Activated CD4-positive, alpha-beta T cell treated with anti-CD3 and anti-CD28 coated beads, Interleukin-2, amount 10 ng/mL, durations not matched to agents 7 days and 5 days (primary cell): Measurements from ENCODE around the gene AHNAK. TPM values are rescaled to one million over a fixed set of nuclear protein-coding genes. Genes with fewer than 3 reads are reported as not detected.

Experiments
- CTCF ChIA-PET: fragments of 350-600 bp; sonication (Branson Sonifier 250); formaldehyde crosslinking; loops from one replicate; lab custom pipeline; 2021; ENCODE audit warnings: antibody characterized with exemption; lab: Charles Lee
- POLR2A ChIA-PET: fragments of 350-600 bp; sonication (Branson Sonifier 250); formaldehyde crosslinking; loops from one replicate; lab custom pipeline; 2021; ENCODE audit warnings: antibody characterized with exemption; lab: Charles Lee
- DNase-seq: peaks from one replicate; pipeline ENCODE4 v3.0.0-alpha.2; 2020
- H3K27ac Mint-ChIP-seq: one replicate; pipeline ENCODE4 v1.8.0; 2021; ENCODE audit warnings: mild to moderate bottlenecking, moderate library complexity, mixed read lengths
- H3K27me3 Mint-ChIP-seq: one replicate; pipeline ENCODE4 v1.8.0; 2021; ENCODE audit warnings: mixed read lengths
- H3K36me3 Mint-ChIP-seq: one replicate; pipeline ENCODE4 v1.8.0; 2021; ENCODE audit warnings: low read depth, mixed read lengths
- H3K4me1 Mint-ChIP-seq: one replicate; pipeline ENCODE4 v1.8.0; 2021; ENCODE audit warnings: mixed read lengths
- H3K4me3 Mint-ChIP-seq: one replicate; pipeline ENCODE4 v1.8.0; 2021; ENCODE audit warnings: mild to moderate bottlenecking, moderate library complexity, mixed read lengths
- H3K9me3 Mint-ChIP-seq: one replicate; pipeline ENCODE4 v1.8.0; 2021; ENCODE audit warnings: mixed read lengths
- total RNA-seq, 2 experiments: library from RNA; stranded (reverse); gene quantifications; one replicate each; pipeline ENCODE4 v1.2.3, GENCODE V29; 2021

AHNAK gene
- total RNA-seq, 2 experiments from 2014 or later = 206 to 237 TPM

GRCh38 chr11:62427630-62428233 lies 118.9 kb downstream of the AHNAK start:
- Mint-ChIP-seq H3K4me3 (peak overlapping the region; percentile 3), H3K36me3 (no peaks in the 10 kb centered on the region), H3K27me3 (peaks cover 5% of the 10 kb centered on the region), H3K27ac (peak overlapping the region; percentile 88), H3K9me3 (no peaks in the 10 kb centered on the region), H3K4me1 (peaks cover 60% of the 10 kb centered on the region)
- ChIA-PET POLR2A (interaction anchor here (0.6 kb wide), 1 partner anchor 126 kb away, joined by 3 read pairs; no protein-coding TSS in a partner anchor), CTCF (interaction anchor here (0.6 to 6.0 kb wide), 4 partner anchors 9 to 137 kb away, joined by 3 to 82 read pairs (median 4); partner anchors contain the start of gene SCGB1A1)
- DNase-seq = peak; percentile 24

- no peaks in the 10 kb centered on the region for H3K9me3 Mint-ChIP-seq
- H3K4me1 Mint-ChIP-seq = peaks cover 27% of the 10 kb centered on the region
- CTCF ChIA-PET = interaction anchor here (1.0 to 6.9 kb wide), 4 partner anchors 10 to 151 kb away, joined by 4 to 85 read pairs (median 36); partner anchors contain the start of gene EEF1G
- peak overlapping the region; percentile 1 for H3K27ac Mint-ChIP-seq
- H3K4me3 Mint-ChIP-seq = no peak overlapping the region
- POLR2A ChIA-PET = no interaction called here
- DNase-seq = no peak
- peaks cover 13% of the 10 kb centered on the region for H3K27me3 Mint-ChIP-seq
- H3K36me3 Mint-ChIP-seq = no peaks in the 10 kb centered on the region
Measured at GRCh38 chr11:62423012-62423411, 123.6 kb downstream of the AHNAK start.

DNA sequence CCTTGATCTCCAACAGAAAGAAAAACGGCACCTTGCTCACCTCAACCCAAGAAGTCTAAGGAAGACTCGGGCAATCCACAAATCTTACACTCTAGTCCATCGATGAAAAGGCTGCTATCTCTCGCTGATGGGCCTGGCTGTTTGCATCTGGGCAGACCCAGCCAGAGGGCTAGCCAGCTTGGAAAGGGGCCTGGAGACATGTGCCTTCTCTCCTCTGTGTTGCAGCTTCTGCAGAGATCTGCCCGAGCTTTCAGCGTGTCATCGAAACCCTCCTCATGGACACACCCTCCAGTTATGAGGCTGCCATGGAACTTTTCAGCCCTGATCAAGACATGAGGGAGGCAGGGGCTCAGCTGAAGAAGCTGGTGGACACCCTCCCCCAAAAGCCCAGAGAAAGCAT lies 124.6 kb downstream of the AHNAK start:
- ChIA-PET POLR2A (no interaction called here), CTCF (interaction anchor here (0.8 to 6.9 kb wide), 6 partner anchors 9 to 252 kb away, joined by 3 to 85 read pairs (median 3); no protein-coding TSS in a partner anchor)
- H3K9me3 Mint-ChIP-seq = no peaks in the 10 kb centered on the region
- no peak for DNase-seq
- H3K36me3 Mint-ChIP-seq = no peaks in the 10 kb centered on the region
- peaks cover 13% of the 10 kb centered on the region for H3K27me3 Mint-ChIP-seq
- H3K27ac Mint-ChIP-seq = no peak overlapping the region
- H3K4me3 Mint-ChIP-seq = no peak overlapping the region
- peaks cover 17% of the 10 kb centered on the region for H3K4me1 Mint-ChIP-seq

- ChIA-PET CTCF (interaction anchor here (0.9 to 6.9 kb wide), 4 partner anchors 20 to 253 kb away, joined by 3 to 85 read pairs (median 3); no protein-coding TSS in a partner anchor), POLR2A (no interaction called here)
- DNase-seq = no peak
- no peaks in the 10 kb centered on the region for H3K9me3 Mint-ChIP-seq
- H3K36me3 Mint-ChIP-seq = no peaks in the 10 kb centered on the region
- peaks cover 13% of the 10 kb centered on the region for H3K27me3 Mint-ChIP-seq
- peaks cover 7% of the 10 kb centered on the region for H3K4me1 Mint-ChIP-seq
- no peak overlapping the region for H3K4me3 Mint-ChIP-seq
- no peak overlapping the region for H3K27ac Mint-ChIP-seq
Measured at GRCh38 chr11:62420882-62421281, 125.7 kb downstream of the AHNAK start.

- POLR2A ChIA-PET = no interaction called here
- no peak overlapping the region for H3K27ac Mint-ChIP-seq
Measured at GRCh38 chr11:62419943-62420342, 126.7 kb downstream of the AHNAK start.

GRCh38 chr11:62419314-62419929 lies 127.2 kb downstream of the AHNAK start:
- DNase-seq = no peak
- peaks cover 13% of the 10 kb centered on the region for H3K27me3 Mint-ChIP-seq
- no peak overlapping the region for H3K4me3 Mint-ChIP-seq
- H3K27ac Mint-ChIP-seq = peak overlapping the region; percentile 60
- peaks cover 2% of the 10 kb centered on the region for H3K4me1 Mint-ChIP-seq
- no peaks in the 10 kb centered on the region for H3K9me3 Mint-ChIP-seq
- CTCF ChIA-PET = interaction anchor here (1.0 to 6.9 kb wide), 6 partner anchors 9 to 465 kb away, joined by 3 to 85 read pairs (median 4); no protein-coding TSS in a partner anchor
- no peaks in the 10 kb centered on the region for H3K36me3 Mint-ChIP-seq
- POLR2A ChIA-PET = no interaction called here

More at GRCh38 chr11:62419943-62420342, 126.7 kb downstream of the AHNAK start:
- H3K4me1 Mint-ChIP-seq = peaks cover 7% of the 10 kb centered on the region
- no peak for DNase-seq
- no peak overlapping the region for H3K4me3 Mint-ChIP-seq
- H3K27me3 Mint-ChIP-seq = peaks cover 13% of the 10 kb centered on the region
- CTCF ChIA-PET = interaction anchor here (0.7 to 6.9 kb wide), 4 partner anchors 28 to 483 kb away, joined by 3 to 85 read pairs (median 7); no protein-coding TSS in a partner anchor
- no peaks in the 10 kb centered on the region for H3K9me3 Mint-ChIP-seq
- no peaks in the 10 kb centered on the region for H3K36me3 Mint-ChIP-seq

GRCh38 chr11:62418733-62419132 lies 127.9 kb downstream of the AHNAK start, which contains the start of gene SCGB1A1:
Gene SCGB1A1 (plus strand): TSS chr11:62419033. CDS start chr11:62419096, 63 bp downstream.
- Mint-ChIP-seq H3K4me1 (no peaks in the 10 kb centered on the region), H3K27me3 (peaks cover 13% of the 10 kb centered on the region), H3K9me3 (no peaks in the 10 kb centered on the region), H3K27ac (peak within 1 kb of the TSS; percentile 60), H3K4me3 (no peak within 1 kb of the TSS), H3K36me3 (no peaks in the 10 kb centered on the region)
- CTCF ChIA-PET = interaction anchor here (1.0 to 6.9 kb wide), 6 partner anchors 10 to 466 kb away, joined by 3 to 85 read pairs (median 4); no protein-coding TSS in a partner anchor
- DNase-seq = no peak
- POLR2A ChIA-PET = no interaction called here

- Mint-ChIP-seq H3K4me3 (no peak overlapping the region), H3K27me3 (peaks cover 10% of the 10 kb centered on the region), H3K4me1 (no peaks in the 10 kb centered on the region), H3K9me3 (no peaks in the 10 kb centered on the region), H3K27ac (no peak overlapping the region), H3K36me3 (no peaks in the 10 kb centered on the region)
- ChIA-PET CTCF (interaction anchor here (1.0 to 2.8 kb wide), 4 partner anchors 10 to 467 kb away, joined by 3 to 10 read pairs (median 4); no protein-coding TSS in a partner anchor), POLR2A (no interaction called here)
- DNase-seq = no peak
Measured at GRCh38 chr11:62418136-62418535, 128.5 kb downstream of the AHNAK start.

DNA sequence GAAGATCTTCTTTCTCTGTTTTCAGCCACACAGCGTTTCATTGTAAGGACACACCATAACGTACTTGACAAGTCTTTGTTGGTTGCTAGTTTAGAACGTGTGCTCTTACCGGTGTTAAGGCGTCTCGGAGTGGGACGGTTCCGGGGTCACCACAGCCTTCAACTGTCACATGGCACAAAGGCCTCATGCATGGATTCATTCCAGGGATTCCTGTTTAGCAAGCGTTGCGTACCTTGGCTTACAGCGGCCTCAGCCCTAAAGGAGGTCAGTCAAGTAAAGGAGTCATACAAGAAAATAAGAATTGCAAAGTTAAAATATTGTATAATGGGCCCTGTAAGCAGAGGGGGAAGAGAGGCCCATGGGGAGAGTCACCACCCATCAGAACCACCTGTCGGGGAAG lies 130.0 kb downstream of the AHNAK start:
- CTCF ChIA-PET = interaction anchor here (1.2 to 8.5 kb wide), 2 partner anchors 8 to 15 kb away, joined by 3 to 61 read pairs; no protein-coding TSS in a partner anchor
- H3K4me1 Mint-ChIP-seq = no peaks in the 10 kb centered on the region
- no peak overlapping the region for H3K27ac Mint-ChIP-seq
- no peak overlapping the region for H3K4me3 Mint-ChIP-seq
- H3K9me3 Mint-ChIP-seq = no peaks in the 10 kb centered on the region
- POLR2A ChIA-PET = no interaction called here
- H3K36me3 Mint-ChIP-seq = no peaks in the 10 kb centered on the region
- DNase-seq = no peak
- peaks cover 8% of the 10 kb centered on the region for H3K27me3 Mint-ChIP-seq

GRCh38 chr11:62413060-62413696 lies 133.4 kb downstream of the AHNAK start:
- CTCF ChIA-PET = interaction anchor here (0.6 to 8.5 kb wide), 2 partner anchors 9 to 11 kb away, joined by 3 to 61 read pairs; no protein-coding TSS in a partner anchor
- H3K4me1 Mint-ChIP-seq = no peaks in the 10 kb centered on the region
- H3K9me3 Mint-ChIP-seq = no peaks in the 10 kb centered on the region
- POLR2A ChIA-PET = no interaction called here
- no peaks in the 10 kb centered on the region for H3K27me3 Mint-ChIP-seq
- H3K4me3 Mint-ChIP-seq = no peak overlapping the region
- H3K36me3 Mint-ChIP-seq = no peaks in the 10 kb centered on the region
- no peak for DNase-seq
- H3K27ac Mint-ChIP-seq = no peak overlapping the region

DNA sequence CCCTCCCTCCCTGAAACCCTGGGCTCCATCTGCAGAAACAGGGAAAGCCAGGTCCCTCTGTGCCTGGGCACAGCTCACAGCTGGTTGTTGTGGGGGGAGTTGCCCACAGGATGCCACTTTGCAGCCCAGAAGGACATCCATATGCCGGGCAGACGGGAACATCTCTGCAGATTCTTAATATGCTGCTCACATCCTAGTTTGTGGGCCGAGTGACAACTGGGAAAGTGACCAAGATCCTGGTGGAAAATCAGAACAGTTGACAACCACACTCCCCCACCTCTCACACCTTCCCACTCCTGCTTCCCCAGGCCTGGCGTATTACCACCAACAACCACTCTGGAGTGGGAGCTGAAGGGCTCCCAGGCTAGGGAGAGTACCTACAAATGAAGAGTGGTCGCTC lies 135.1 kb downstream of the AHNAK start:
- H3K27me3 Mint-ChIP-seq = no peaks in the 10 kb centered on the region
- DNase-seq = no peak
- H3K36me3 Mint-ChIP-seq = no peaks in the 10 kb centered on the region
- ChIA-PET CTCF (interaction anchor here (1.3 to 8.5 kb wide), 3 partner anchors 10 to 132 kb away, joined by 3 to 61 read pairs (median 6); no protein-coding TSS in a partner anchor), POLR2A (no interaction called here)
- no peak overlapping the region for H3K27ac Mint-ChIP-seq
- no peaks in the 10 kb centered on the region for H3K4me1 Mint-ChIP-seq
- no peak overlapping the region for H3K4me3 Mint-ChIP-seq
- H3K9me3 Mint-ChIP-seq = no peaks in the 10 kb centered on the region

DNA sequence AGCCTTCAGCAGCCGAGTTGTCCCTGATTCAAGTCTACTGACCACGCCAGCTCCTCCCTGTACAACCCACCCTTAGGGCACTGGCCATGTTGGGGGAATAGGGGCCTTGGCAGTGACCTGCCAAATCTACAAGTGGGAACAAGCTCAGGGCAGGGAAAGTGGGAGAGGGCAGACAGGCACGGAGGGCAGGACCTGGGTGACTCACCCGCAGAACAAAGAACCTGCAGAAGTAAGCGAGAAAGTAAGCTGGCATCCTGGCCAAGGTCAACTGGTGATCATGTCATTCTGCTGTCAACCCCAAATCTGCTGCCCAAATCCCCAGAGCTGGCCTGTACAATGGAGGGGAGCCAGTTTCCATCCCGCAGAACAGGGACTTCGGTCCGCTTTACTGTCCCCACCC lies 135.6 kb downstream of the AHNAK start:
- H3K27ac Mint-ChIP-seq = no peak overlapping the region
- no peak overlapping the region for H3K4me3 Mint-ChIP-seq
- ChIA-PET CTCF (interaction anchor here (1.3 to 8.5 kb wide), 3 partner anchors 9 to 132 kb away, joined by 3 to 61 read pairs (median 6); no protein-coding TSS in a partner anchor), POLR2A (no interaction called here)
- no peaks in the 10 kb centered on the region for H3K4me1 Mint-ChIP-seq
- H3K36me3 Mint-ChIP-seq = no peaks in the 10 kb centered on the region
- H3K27me3 Mint-ChIP-seq = no peaks in the 10 kb centered on the region
- no peaks in the 10 kb centered on the region for H3K9me3 Mint-ChIP-seq
- DNase-seq = no peak
